SKM-1 (cell line): ENCODE results near the gene FZD8.

Experiments
- DNase-seq: peaks from one replicate; lab custom pipeline; 2025; ENCODE audit not compliant: unreplicated experiment; lab: John Stamatoyannopoulos, UW

FZD8 gene

GRCh38 chr10:35642793-35643114 is 658 bp upstream of the FZD8 start:
- DNase-seq = no peak

DNA sequence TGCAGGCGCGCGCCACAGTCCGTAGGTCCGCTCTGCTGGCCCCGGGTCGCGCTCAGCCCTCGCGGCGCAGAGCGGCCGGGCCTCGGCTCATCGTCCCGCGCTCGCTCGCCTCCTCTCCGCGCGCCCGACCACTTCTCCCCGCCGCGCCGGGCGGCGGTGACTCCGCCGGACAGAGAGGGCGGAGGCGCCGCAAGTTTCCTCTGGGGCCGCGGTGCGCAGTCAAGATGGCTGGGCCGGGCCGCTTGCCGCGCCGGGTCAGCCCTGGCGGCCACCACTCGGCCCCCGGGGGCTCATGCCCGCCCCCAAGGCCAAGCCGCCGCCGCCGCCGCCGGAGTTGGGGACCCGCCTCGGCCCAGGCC is 441 bp downstream of the FZD8 start:
- no peak for DNase-seq

DNA sequence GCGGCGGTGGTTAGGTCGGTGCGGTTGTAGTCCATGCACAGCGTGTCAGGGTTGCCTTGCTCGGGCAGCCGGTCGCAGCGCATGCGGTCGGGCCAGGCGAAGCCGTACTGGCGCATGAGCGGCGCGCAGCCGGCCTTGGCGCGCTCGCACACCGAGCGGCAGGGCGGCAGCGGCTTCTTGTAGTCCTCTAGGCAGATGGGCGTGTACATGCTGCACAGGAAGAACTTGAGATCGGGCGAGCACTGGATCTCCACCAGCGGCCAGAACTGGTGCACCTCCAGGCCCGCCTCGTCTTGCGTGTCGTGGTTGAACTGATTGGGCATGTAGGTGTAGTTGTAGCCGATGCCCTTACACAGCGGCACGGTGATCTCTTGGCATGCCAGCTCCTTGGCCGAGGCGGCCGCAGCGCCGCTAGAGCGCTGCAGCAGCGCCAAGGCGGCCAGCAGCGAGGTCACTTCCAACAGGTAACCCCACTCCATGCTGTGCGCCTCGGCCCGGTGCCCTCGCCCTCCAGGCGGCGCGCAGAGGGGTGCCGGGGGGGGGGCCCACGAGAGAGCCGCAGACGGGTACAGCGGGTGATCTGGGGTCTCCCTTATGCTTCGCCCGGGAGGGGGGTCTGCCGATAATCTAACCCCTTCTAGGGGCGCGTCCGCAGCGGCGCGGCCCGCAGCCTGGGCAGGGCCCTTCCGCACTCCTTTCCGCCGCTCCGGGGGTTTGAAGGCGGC is 983 bp downstream of the FZD8 start:
- DNase-seq = no peak

- no peak for DNase-seq
These were observed 1.6 kb downstream of the FZD8 start for GRCh38 chr10:35640474-35640873.

- no peak for DNase-seq
These were observed 2.2 kb downstream of the FZD8 start for GRCh38 chr10:35639728-35640401.

DNA sequence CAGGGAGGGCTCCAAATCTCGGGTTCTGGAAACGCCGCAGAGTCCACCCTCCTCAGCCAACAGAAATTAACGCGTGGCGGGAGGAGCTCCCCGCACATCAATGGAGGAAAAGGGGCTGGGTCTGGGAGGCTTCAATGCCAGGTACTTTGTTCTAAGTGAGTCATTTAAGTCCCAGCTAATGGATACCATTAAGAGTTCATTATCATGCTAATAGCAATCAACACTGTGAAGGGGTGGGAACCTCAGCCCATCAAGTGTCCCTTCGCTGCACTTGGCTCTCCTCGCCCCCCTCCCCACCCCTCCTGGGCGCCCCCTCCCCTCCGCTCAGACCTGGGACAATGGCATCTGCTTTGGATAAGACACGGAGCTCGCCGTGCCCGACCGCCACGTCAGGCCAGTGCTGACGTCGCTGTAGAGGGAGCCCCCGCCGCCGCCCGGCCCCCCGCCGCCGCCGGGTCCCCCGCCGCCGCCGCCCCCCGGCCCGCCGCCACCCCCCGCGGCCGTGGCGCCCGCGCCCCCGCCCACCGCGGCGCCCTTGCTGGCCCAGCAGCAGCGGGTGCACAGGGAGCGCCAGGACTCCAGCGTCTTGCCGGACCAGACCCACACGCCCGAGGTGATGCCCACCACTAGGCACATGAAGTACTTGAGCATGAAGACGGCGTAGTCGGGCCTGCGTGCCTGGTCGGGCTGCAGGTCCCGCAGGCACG is 2.9 kb downstream of the FZD8 start:
- no peak for DNase-seq

DNA sequence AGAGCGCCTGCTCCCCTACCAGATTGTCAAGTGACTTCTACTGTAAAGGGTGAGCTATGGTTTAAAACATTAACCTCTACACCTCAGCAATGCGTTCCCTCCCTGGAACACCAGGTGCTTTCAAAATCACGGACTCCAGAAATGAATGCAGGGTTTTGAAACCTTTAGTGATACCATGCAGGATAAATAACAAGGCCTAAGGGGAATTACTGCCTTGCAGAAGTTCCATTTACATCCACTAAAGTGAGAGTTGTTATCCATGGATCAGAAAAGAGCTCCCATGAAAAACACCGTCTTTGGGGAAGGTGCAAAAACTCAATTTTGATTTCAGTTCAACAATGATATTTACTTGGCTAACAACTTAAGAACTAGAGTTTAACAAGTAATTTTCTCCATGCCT is 4.0 kb downstream of the FZD8 start:
- no peak for DNase-seq

- DNase-seq = no peak
These were observed 4.6 kb downstream of the FZD8 start for GRCh38 chr10:35637462-35637861.

GRCh38 chr10:35636956-35637355 is 5.1 kb downstream of the FZD8 start:
- DNase-seq = no peak

GRCh38 chr10:35635576-35635975 is 6.5 kb downstream of the FZD8 start:
- no peak for DNase-seq

- DNase-seq = no peak
These were observed 8.8 kb downstream of the FZD8 start for GRCh38 chr10:35633006-35633980.

DNA sequence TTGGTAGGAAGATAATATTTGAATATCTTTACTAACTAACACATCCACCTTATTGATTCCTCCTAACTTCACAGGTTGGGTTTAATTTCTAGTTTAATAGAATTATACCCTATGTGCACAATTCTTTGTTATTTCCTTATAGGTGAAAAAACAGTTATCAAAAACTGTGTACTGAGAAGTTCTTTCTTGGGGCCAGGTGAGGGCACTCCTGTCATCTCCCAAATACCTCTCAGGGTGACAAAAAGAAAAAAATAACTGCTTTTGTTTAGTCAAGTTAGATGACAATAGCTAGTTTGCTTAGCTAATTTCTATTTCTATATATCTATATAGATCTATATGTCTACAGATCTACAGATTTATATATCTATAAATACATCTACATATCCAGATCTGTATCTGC is 10.1 kb downstream of the FZD8 start:
- no peak for DNase-seq

GRCh38 chr10:35631404-35631803 is 10.7 kb downstream of the FZD8 start:
- DNase-seq = no peak

DNA sequence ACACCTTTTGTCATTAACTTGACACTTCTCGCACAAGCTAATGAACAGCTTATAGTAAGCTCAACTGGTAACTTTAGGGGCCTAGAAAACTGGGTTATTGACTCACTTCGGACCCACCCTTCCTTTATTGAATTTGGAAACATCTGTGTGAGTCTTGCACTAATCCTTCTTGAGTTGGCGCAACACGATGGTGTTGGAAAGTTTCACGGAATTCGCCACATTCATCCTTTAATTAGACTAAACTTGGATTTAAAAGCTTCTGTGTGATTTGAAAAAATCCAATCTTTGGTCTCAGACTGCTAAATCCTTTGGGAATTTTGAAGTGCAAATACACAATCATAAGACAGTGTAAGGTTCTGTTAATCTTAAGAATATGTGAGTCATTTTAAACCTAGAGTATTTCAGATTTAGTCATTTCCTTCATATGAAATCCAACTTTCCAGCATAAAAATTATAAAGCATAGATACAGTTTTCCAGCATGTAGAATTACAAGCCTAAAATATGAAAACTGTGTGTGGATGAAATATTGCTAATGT is 15.1 kb downstream of the FZD8 start:
- DNase-seq = no peak

GRCh38 chr10:35614312-35614711 is 27.8 kb downstream of the FZD8 start:
- no peak for DNase-seq

GRCh38 chr10:35613597-35614226 is 28.4 kb downstream of the FZD8 start:
- no peak for DNase-seq

DNA sequence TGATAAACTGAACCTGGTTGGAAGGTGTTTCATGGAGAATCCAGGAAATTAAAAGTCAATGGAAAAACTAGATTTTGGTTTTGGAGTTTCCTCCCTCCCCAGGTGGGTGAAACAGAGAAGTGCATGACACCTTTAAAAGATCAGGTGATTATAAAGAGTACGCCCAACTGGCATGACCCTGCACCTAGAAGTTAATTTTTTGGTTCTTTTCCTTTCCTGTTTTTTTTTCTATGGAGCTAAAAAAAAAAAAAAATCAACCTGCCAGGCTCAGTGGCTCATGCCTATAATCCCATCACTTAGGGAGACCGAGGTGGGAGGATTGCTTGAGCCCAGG is 29.0 kb downstream of the FZD8 start:
- DNase-seq = no peak

DNA sequence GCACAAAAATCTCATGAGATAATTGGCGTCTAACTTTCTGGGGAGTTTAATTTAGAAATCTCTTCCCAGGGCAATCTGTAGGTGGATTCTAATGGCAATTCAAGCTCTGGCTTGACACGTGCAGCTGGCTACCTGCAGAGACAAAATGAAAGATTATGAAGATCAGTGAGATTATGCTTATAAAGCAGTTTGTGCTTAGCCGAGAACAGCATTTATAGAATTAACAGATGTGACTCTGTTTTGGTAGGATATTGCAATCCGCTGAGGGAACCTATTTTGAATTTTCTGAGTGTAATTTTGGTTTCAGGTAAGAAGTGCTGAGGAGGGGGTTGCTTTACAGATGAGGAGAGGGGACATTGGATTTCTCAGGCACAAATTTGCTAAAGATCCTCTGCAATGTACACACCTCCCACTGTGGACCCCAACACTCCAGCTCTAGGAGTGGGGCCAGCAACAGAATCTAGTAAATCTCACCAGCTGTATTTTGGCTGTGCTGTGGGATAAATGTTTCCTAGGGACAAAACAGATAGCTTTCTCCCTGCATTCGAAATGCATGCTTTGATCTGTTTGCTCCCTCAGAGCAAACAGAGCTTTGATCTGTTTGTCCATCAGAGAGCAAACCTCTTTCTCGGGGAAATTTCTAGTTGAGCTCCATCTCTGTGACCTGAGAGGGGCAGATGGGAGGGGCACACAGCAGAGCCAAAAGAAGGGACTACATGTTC is 29.6 kb downstream of the FZD8 start:
- no peak for DNase-seq

DNA sequence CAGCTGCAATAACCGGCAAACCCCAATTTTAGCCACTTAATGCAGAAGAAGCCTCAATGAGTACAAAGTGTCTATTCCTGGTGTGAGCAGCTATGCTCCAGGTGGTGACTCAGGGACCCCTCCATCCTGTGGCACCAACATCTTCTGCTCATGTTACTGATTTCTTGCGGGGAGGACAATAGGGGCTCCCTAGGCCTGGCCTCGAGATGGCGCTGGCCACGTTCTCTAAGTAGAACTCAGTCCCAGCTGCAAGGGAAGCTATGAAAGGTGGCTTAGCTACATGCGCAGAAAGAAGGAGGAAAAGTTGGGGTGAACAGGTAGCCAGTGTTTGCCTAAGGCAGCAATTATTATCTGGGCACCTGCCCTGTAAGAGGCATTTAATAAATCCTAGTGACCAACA is 30.3 kb downstream of the FZD8 start:
- DNase-seq = no peak

DNA sequence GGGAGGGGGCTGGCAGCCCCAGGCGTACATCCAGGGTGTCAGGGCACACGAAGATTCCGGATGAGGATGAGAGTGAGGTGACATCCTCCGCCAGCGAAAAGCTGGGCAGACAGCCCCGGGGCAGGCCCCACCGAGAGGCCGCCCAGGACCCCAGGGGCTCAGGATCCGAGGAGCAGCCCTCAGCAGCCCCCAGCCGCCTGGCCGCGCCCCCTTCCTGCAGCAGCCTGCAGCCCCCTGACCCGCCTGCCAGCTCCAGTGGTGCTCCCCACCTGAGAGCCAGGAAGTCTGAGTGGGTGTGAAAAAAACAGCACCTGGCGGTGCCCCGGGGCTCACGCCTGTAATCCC is 33.8 kb downstream of the FZD8 start:
- DNase-seq = no peak
